SIG-M5 treated with dmso at 0.1 percent for 504 hours (cell line): ENCODE data around the gene RASL12.
A peak's percentile ranks its signal among the peaks of the same experiment; 100 is the strongest.

ENCODE experiments used
- DNase-seq: peaks from one replicate; lab custom pipeline; 2025; ENCODE audit not compliant: unreplicated experiment; lab: John Stamatoyannopoulos, UW

The RASL12 gene

DNA sequence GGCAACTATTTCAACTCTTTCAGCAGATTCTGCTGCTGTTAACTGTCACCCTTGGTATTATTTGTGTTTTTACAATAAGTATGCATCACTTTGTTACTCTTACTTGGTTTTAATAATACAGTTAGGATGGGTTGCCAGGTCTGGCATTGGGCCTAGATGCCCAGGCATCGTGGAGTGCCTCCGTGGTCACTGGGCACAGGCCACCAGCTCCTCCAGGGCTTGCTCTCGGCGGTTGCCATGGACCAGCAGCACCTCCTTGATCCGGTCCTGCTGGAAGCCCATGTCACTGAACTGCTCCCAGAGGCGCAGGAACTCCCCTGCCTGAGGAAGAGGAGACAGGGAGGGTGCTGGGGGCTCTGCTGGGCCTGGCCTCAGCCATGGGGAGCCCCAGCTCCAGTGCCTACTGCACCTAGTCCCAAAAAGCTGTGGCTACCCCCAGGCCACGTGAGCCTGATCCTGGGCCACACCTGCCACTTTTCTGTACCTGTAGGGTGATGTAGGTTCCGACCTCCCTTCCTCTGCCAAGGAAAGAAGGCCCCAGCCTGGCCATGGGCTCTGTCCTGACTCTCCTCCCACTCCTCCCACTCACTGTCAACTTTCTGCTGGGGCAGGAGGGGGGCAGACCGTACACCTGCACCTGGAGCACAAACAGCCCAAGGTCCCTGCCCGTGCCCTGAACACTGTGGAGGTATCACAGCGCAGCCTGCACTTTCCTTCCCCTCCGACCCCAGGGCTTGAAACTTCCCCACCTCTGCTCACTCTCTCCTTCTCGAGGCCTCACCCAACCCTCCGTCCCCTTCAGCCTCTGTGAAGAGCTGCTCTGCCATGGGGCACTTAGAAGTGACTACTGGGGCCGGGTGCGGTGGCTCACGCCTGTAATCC is 25.4 kb upstream of the RASL12 start:
- DNase-seq: no peak

DNA sequence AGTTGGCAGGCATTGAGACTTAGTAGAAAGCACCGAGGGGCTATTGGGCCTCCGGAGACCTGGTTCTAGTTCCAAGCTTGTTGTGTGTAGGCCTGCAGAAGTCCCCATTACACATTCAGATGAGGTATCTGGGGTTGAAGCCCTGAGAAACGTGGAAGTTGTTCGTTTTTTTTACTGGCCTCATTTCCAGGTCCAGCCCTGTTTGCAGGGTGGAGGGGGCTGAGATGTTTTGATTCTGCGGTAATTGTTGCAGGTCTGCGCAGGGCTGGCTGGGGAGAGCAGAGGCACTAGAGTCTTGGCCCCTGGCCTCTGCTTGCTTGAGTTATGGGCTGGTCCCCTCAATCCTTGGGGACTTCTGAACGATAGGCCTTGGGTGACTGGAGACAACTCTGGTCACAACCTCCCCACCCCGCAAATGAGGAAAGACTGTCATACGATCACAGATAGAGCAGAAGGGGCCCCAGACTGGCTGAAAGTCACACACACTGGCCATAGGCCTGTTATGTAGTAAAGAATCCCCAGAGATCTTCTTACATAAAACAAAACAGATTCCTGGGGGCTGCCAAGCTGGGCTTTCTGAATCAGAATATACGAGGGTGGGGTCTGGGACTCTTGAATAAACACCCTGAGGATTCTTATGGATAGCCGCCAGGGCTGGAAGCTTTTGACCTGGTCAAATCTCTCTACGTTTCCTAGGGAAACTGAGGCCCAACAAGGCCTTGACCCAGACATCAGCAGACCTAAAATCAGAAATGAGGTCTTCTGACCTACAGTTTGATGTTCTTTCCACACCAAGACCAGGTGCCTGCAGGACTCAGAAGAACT is 24.4 kb upstream of the RASL12 start:
- no peak for DNase-seq

DNA sequence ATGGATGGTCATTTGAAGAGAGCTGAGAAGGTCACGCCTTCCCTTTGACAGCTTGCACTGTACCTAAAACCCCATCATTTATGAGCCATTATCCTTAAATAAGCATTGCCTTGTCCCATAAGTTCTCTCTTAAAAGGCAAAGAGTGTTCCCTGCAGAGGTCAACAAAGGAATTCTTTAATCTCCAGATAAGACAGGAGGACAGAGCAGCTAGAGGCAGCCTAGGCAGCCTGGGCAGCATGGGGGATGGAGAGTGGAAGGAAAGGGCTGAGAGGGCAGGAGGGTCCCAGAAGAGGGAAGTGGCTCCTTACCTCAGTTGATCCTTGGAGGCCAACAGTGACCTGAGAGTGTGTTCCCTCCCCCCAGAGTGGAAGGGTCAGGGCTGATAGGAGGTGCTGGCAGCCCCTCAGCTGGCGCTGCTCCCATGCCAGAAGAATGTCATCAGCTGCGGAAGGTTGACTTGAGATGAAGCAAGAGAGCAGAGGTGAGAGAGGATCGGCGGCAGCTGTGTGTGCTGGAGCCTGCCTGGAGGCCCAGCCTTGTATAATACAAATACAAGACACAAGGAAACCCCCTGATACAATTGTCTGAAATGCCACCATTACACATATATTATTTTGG is 21.5 kb upstream of the RASL12 start:
- DNase-seq: no peak

DNA sequence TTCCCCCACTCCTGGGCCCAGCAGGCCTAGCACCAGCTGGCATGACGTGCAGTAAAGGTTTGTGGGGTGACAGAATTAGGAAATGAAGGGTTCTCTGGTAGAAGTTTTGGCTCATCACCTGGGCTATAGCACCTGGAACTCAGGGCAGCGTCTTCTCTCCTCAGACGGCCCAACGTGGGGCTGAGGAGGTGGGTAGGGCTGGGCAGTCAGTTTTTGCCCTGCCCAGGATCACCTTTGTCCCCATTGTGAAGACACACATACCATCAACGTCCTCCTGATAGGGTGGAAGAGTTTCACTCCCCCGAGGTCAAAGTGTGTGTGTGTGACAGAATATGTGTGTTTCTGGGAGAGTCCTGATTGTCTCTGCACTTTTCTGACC is 20.8 kb upstream of the RASL12 start:
- DNase-seq: no peak

DNA sequence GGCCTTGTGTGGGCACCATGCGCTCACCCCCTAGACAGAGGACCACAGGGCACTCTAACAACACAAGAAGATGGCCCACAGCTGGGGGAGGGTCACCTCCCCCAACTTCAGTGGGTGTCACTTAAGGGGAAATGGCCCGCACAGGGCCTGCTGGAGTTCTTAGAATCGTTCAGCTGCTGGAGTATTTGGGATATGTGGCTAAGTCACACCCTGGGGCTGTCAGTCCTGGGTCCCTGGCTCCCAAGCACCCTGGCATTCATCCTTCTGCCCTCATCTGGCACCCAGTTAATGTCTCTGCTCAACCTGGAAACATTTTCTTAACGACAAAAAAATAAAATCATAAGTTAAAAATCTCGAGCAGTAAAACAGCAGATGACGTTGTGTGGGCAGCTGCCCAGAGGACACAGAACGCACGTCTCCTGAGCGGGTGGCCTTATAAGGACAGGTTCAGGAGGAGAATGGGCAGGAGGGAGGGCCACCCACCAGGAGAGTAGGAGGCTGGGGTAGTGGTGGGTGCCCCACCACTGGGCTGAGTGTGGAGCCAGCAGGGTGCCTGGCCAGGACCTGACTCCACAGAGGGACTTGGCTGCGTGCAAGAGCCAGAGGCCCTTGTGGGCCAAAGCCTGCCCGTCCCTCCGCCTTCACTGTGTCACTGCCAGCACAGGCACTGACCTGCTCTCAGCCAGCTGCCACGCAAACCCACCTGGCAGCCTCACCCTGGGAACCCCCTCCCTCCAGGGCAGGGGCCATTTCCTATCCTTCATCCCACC is 20.3 kb upstream of the RASL12 start:
- no peak for DNase-seq

DNA sequence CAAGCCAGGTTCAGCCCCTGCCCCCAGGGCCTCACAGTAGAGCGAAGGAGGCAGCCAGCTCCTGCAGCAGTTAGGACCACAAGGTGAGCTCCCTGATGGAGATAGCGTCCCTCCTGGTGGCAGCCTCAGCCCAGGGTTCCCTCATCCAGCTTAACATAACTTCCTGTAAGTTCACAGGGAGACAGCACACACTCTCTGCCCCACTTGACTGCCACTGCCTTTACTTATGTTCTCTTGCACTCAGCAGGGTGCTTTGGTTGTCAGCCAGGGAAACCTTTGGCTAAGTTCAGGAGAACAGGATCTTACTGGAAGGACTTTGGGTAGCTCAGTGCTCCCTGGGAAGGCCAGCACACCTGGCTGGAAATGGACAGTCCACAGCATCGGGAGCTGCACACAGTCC is 19.6 kb upstream of the RASL12 start:
- no peak for DNase-seq

DNA sequence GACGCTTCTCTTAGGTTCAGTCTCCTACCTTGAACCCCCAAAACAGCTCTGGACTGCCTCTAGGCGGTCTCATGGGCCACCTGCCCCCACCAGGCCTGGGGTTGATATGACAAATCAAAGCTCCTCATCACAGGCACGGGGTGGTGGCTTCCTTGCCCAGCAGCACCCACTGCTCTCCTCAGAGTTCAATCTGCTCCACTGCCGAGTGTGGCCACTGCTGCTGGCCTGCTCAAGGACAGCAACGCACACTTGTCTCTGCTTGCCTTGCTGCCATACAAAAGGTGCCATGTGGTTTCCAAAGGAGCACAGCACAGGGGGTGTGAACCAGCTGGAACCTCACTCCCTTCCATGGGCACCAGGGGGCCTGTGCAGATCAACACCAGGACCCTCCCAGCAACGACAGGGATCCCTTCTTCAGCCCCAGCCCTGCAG is 18.9 kb upstream of the RASL12 start:
- no peak for DNase-seq

DNA sequence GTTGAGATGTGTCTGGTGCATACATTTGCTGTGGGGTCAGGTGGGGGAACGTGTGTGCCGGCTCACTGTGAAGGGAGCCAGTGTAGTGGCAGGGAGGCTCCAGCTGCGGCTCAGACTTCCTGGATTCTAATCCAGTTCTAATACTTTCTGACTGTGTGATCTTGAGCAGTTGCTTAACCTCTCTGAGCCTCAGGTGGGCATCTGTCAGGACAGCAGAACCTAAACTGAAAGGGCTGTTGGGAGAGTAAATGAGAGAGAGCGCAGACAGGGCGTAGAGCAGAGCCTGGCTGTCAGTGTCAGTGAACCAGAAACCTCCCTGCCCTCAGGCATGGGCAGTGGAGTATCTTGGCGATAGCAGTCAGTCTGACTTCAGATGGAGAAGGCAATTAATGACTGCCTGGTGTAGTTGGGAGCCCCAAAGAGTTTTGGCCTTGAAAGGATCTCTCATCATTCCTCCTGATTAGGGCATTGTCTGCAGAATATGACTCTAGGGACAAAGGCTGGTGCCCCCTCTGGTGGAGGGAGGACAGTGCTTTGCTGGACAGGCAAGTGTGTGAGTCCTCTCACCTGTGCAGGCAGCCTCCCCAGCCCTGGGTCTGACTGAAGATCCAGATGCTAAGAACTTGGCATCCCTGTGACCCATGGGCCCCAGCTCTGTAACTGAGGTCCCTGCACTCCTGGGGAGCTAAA is 18.3 kb upstream of the RASL12 start:
- DNase-seq: peak; percentile 10

DNA sequence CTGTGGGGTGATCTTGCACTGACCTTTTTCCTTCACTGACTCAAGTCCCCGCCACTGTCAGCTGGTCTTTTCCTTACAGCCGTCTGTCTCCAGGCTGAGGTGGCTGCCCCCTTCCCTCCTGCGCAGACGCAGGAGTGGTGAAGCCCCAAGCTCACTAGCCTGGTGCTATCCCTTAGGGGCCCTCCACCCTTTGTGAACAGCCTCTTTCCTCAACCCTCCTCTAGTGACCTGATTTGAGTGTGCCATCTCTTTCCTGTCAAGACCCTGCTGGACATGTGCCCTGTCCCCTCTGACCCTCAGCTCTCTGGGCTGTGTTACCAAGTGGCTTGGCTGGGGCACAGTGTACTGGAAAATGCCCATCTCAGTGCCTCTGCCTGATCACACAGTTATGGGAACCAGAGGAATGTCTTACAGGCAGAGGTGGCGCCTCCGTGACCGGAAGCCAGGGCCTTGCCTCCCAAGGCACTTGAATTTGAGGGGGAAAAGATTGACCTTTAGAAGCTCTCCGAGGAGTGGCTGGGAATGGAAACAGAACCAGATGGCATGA is 17.5 kb upstream of the RASL12 start:
- no peak for DNase-seq

DNA sequence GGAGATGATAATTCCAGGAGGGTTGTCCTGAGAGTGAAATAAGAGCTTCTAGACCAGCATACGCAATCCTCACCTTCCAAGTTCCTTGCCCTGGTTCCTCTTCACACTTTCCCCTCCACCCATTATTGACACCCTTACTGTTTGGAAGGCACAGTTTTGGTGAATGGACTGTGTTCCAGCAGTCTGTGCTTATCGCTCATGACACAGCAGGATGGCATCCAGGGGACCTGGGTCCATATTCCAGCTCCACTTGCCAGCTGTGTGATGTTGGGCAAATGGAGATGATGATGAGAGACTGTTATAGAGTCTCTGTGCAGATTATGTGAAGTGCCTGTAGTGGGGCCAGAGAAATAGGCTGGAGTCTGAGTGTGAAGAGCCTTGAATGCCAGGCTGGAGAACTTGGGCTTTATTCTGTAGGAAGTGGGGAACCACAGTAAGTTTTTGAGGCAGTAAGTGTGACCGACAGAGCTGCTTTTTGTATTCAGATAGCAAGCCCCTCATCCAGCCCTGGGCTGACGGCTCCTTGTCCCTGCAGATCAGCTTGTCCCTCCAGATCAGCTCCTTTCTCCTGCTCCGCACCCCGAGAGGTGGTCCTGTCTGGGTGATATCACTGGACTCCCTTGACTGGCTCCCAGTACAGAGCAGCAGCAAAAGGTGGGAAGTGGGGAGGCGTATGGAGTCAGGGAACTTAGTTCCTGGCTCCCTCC is 16.9 kb upstream of the RASL12 start:
- DNase-seq: no peak

DNA sequence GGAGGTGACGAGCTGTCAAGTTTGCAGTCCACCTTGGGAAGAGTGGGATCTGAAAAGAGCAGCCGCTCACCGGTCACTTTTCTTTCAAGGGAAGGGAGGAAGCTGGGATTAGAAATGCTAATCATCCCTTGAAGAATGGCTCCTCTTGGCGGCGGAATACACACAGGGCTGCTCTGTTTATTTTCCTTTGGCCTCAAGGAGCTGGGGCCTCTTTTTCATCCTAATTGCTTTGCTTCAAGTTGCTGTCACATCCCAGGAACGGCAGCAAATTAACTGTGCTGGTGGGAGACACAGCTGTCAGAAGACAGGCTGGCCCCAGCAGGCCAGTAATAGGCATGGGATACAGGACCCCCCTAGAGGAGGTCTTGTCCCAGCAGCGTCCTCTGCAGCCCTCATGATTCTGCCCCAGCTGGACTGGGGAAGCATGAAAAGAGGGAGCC is 15.5 kb upstream of the RASL12 start:
- no peak for DNase-seq

DNA sequence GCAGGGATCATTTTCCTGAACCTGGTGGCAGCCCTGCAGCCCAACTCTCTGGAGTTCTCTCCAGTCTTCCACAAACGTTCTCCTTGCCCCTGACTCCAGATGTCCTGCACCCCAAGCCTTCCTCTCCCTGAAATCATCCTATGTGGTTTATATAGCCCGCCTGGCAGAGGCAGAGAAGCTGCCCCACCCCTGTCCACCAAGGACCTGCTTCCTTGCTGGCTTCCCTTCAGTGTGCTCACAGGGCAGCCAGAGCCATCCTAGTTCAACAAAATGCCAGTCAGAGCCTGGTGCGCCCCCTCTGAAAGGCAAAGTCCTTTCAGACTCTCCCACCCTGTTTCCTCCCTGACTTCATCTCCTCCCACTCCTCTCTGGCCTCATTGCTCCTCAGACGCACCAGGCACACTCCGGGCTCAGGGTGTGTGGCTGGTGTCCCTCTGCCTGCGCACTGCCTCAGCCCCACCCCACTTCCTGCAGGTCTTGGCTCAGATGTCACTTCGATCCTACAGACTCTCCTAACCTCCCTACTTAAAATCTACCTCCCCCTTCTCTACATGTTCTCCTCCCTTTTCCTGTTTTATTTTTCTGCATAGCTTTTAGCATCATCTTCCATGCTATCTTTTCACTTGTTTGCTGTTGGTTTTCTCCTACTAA is 14.6 kb upstream of the RASL12 start:
- DNase-seq: no peak

DNA sequence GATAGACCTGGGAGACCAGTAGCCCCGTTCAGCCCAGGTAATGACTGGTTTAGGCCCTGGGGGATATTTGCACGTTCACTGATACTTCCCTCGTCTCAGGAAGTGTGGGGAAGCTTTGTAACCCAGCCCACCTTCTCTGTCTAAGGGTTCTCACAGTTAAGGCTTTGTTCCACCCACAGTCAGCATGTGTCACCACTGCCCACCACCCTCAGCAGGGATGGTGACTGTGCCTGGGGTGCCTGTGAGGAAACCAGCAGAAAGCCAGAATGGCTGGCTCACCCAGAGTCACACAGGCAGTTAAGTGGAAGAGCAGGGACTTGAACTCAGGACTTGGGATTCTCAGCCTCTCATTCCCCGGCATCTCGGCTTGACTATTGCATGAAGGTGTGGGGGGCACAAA is 14.0 kb upstream of the RASL12 start:
- no peak for DNase-seq

DNA sequence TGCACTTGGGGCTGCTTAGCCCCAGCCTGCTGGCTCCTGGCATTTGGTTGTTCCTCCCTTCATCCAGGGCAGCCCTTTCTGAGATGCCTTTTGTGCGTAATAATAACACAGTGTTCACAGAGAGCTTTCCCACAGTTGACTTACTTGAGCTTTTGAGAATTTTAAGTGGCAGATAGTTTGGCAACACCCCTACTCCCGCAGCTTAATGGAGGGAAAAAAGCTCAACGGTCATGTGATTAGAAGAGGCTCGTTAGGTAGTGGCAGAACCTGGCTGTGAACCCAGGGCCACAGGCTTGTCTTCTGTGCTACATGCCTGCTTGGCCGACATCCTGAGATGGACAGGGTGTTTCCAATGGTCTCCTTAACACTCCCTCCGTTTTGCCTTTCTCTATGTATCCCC is 13.5 kb upstream of the RASL12 start:
- no peak for DNase-seq

DNA sequence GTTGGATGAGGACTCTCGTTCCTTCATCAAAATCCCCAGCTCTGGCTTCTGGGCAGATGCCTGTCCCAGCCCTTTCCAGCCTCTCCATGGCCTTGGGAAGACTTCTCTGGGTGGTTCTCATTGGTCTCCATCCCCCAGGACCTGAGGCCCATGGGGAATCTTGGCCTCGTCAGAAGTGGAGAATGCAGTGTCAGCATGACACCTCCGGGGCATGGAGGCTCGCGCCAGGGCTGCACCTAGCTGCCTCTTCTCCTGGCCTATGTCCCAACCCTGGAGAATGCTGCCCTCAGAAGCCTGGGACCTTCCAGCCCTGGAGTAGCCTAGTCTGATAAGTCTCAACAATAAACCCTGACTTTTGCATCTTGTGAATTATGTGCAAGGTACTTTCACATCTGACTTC is 11.8 kb upstream of the RASL12 start:
- no peak for DNase-seq

DNA sequence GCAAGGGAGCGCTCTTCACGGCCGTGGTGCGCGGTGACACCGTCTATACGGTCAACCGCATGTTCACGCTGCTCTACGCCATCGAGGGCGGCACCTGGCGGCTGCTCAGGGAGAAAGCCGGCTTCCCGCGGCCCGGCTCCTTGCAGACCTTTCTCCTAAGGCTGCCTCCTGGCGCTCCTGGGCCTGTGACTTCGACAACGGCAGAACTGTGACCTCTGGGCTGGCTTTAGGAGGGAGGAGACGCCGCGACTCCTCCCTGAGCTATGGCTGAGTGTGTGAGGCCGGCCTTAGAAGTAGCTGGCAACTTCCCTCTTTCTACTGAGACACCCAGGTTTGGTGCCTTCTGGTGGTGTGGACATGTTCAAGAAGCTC is 10.2 kb upstream of the RASL12 start:
- no peak for DNase-seq

DNA sequence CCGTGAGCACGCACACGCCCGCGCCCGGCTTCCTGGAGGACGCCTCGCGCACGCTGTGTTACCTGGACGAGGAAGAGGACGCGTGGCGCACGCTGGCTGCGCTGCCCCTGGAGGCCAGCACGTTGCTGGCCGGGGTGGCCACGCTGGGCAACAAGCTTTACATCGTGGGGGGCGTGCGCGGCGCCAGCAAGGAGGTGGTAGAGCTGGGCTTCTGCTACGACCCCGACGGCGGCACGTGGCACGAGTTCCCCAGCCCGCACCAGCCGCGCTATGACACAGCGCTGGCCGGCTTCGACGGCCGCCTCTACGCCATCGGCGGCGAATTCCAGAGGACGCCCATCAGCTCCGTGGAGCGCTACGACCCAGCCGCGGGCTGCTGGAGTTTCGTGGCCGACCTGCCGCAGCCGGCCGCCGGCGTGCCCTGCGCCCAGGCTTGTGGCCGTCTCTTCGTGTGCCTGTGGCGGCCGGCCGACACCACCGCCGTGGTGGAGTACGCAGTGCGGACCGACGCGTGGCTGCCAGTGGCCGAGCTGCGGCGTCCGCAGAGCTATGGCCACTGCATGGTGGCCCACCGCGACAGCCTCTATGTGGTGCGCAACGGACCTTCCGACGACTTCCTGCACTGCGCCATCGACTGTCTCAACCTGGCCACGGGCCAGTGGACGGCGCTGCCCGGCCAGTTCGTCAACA is 9.6 kb upstream of the RASL12 start:
- DNase-seq: no peak

DNA sequence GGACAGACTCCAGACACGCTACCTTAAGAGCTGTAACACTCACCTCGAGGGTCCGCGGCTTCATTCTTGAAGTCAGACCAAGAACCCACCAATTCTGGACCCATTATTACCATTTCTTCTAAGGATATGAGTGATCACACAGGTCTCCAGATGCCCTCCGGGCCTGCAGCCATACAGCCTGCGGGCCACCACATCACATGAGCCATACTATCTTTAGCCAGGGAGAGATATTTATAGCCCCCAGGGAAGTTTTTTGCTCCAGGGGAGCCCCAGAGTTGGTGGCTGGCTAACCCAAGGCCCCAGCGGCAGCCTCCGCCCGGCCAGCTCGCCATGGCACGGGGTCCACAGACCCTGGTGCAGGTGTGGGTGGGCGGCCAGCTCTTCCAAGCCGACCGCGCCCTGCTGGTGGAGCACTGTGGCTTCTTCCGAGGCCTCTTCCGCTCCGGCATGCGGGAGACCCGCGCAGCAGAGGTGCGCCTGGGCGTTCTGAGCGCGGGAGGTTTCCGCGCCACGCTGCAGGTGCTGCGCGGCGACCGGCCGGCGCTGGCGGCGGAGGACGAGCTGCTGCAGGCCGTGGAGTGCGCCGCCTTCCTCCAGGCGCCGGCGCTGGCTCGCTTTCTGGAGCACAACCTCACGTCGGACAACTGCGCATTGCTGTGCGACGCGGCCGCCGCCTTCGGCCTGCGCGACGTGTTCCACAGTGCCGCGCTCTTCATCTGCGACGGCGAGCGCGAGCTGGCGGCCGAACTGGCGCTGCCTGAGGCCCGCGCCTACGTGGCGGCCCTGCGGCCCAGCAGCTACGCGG is 8.9 kb upstream of the RASL12 start, which contains the start of gene KBTBD13:
TSS of gene KBTBD13 (plus strand) at position 261 of the 805 bp plus-strand sequence. CDS start at position 331, 70 bp downstream.
- no peak for DNase-seq
